Kasumi-1 (cell line): ENCODE measurements around the gene TMEM33.

Experiments used
- DNase-seq, 2 experiments: peaks; one replicate each; lab custom pipeline; 2025; lab: John Stamatoyannopoulos, UW

TMEM33 gene

GRCh38 chr4:41939016-41939626, 3.9 kb downstream of the TMEM33 start:
- no peak for DNase-seq

GRCh38 chr4:41940834-41941233, 5.6 kb downstream of the TMEM33 start:
- no peak for DNase-seq

DNA sequence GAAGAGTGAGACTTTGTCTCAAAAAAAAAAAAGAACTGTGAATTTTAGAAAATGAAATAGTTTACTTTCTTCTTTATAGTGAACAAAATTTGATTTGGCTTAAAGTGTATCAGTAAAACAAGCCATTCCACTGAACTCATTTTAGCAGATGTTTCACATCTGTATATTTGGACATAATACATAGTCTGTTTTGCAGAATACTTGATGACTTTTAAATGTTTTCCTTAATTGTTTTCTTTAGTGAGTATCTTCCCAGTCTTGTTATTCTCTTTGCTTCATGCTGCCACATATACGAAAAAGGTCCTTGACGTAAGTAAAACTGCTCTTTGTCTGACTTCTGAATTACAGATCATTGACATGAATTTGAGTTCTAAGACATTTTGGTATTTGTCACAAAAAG, 8.3 kb downstream of the TMEM33 start:
- DNase-seq, result no peak

- DNase-seq, result no peak
These were observed 8.9 kb downstream of the TMEM33 start for GRCh38 chr4:41944089-41944488.

GRCh38 chr4:41949531-41949930, 14.3 kb downstream of the TMEM33 start:
- no peak for DNase-seq

DNA sequence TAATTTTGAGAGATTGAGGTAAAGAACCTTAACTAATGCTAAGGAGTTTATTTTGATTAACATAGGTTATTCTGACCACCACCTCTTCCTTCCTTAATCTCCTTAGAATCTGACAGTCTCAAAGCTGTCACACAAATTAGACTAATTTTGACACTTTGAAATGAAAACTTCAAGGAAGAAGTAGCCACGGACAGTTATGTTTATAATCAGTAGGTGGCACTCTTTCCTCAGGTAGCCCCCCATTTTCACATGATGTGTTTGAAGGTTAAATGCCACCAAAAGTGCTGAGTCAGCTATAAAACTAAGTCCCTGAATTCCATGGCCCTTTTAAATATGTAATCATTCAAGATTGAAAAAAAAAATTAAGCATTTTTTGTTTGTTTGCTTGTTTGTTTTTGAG, 22.4 kb downstream of the TMEM33 start:
- DNase-seq, result peak; percentile 69 to 71

DNA sequence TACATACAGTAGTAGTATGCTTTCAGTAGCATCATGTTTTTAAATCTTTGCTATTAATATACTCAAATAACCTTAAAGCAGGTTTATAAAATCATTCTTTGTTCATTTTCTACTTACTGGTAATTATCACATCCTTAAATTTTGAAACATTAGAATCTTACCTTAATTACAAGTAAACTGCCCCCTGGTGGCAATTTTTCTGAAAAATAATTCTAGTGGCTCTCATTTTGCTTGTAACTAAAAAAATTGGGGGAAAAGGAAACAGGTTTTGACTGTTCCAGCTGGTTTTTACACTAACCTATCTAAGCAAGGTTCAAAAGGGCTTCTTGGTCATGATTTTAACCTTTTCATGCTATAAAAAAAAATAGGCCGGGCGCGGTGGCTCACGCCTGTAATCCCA, 27.9 kb downstream of the TMEM33 start:
- DNase-seq, result peak; percentile 31 to 53

GRCh38 chr4:41964401-41964800, 29.2 kb downstream of the TMEM33 start:
- no peak for DNase-seq

DNA sequence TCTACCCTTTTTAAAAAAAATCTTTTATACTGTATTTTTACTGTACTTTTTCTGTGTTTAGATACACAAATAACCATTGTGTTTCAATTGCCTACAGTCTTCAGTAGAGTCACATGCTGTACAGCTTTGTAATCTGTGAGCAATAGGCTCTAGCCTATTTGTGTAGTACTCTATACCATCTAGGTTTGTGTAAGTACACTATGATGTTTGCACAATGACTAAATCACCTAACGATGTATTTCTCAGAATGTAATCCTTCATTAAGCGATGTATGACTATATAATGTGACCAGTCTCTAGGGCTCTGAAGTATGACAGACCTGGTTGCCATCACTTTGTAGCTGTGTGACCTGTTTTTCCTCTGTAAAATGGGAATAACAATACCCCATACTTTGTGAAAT, 32.2 kb downstream of the TMEM33 start:
- no peak for DNase-seq

GRCh38 chr4:41969671-41970070, 34.4 kb downstream of the TMEM33 start:
- peak in 1 of 2 experiments; percentile 22 for DNase-seq

DNA sequence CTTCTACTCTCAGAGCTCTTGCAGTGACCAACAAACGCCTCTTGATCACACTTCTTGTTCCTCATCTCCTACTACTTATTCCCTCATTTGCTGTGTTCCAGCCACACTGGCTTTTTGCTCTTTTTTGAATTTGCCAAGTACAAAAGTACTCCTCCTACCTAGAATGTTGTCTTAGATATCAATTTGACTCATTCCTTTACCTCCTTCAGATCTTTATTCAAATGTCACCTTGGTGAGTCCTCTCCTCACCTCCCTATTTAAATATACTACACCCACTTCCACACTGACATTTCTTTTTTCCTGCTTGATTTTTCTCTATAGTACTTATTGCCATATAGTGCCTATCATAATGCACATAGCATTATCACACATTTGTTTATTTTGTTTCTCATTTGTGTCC, 40.1 kb downstream of the TMEM33 start:
- no peak for DNase-seq

DNA sequence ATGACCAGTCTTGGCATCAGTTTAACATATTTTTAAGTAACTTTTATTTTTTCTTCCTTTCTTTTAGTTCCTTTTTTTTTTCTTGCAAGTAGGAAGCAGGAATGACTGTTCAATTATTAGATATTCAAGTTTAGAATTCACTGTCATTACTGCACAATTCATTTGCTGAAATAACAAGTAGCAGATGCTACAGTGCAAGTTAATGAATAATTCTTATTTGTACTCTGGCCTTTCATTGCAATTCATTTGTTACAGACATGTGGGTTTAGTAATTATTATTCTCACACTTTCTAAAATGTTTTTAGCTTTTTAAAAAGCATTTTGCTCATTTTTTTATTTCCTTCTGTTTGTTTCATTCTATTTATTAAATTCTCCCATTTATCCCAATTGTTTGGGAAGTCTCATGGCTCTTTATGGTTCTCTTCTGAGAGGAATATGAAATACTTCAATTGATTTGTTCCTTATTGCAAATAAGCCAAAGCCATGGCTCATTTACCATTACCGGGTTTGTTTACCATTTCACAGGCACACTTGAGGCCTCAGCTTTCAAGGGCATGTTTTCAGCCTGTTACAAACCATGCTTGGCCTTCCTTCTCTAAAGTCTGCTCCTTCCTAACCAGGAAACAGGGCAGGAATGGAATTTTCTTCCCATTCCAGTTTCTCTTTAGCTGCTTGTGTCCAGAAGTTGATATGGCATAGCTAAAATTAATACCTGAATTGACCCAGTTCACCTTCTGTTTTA, 41.7 kb downstream of the TMEM33 start:
- no peak for DNase-seq

DNA sequence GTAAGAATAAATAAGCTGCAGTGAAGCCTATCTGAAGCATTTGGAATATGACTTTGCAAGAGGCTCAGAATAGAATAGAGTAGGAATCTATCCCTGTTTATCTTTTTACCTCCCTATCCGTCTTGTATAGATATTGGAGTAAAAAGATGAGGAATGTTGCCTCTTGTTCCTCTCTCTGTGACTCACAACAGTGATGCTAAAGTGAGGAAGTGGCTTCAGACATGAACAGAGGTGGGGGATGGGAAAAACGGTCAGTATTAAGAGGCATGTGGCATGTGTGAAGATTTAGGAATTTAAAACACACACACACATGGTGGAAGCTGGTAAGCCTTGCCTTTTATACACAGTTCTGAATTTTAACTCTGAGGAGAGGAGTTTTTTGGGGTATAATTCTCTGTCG, 42.5 kb downstream of the TMEM33 start:
- peak; percentile 42 to 47 for DNase-seq

GRCh38 chr4:41981456-41981855, 46.2 kb downstream of the TMEM33 start, which contains the start of gene DCAF4L1:
Gene DCAF4L1, plus strand, starts transcription at chr4:41981756. Its CDS starts 37 bp downstream, at chr4:41981793.
- DNase-seq, result no peak

- DNase-seq, result no peak
These were observed 47.5 kb downstream of the TMEM33 start for GRCh38 chr4:41982716-41983115.

DNA sequence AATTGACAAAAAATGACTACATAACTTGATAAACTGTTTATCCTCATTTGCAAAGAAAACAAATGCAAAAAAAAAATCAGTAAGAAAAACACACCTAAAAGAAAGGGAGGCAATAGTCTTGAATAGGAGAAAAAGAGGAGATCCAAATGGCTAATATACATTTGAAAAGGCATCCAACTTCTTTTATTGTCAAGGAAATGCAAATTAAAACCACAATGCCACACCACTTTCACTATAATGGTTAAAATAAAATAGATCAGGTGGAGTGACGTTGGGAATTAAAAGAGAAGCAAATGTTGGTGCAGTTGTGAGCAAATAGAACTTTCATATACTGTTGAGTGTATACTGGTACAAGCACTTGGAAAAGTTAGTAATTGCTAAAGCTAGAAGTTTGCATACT, 49.9 kb downstream of the TMEM33 start:
- no peak for DNase-seq

GRCh38 chr4:41989994-41990364, 54.8 kb downstream of the TMEM33 start:
- peak in 1 of 2 experiments; percentile 21 for DNase-seq

DNA sequence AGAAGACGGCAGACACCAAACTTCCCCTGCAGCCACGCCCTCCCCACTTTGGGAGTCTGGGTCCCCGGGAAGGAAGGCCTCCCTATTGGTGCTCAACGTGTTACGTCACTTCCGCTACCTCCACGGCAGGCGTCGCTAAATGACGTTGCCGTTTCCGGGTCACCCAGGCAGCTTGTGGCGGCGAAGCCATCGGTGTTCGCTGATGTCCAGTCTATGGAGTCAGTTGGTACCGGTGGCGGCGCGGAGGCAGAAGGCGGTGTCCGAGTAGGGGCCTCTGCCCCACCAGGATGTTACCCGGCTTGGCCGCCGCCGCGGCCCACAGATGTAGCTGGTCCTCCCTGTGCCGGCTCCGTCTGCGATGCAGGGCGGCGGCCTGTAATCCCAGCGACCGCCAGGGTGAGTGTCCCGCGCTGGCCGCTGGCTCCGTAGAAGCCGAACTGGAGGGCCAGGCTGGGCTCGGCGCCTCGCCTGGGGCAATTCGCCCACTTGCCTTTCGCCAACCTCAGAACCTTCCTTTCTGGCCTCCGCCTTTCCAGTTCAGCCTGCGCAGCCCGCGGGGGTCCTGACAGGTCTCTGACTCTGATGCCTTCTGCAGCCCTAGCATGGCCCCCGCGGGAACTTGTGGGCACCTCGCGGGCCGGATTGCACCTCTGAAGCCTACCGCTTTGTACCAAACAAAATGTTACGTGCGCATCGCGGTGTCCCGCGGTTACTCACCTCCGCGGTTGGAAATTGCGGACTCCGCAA, 55.3 kb downstream of the TMEM33 start, which contains the start of gene SLC30A9:
Gene SLC30A9 (plus strand): TSS at position 166 of the 747 bp plus-strand sequence. CDS start 122 bp downstream, at position 288.
- peak; percentile 92 to 93 for DNase-seq

DNA sequence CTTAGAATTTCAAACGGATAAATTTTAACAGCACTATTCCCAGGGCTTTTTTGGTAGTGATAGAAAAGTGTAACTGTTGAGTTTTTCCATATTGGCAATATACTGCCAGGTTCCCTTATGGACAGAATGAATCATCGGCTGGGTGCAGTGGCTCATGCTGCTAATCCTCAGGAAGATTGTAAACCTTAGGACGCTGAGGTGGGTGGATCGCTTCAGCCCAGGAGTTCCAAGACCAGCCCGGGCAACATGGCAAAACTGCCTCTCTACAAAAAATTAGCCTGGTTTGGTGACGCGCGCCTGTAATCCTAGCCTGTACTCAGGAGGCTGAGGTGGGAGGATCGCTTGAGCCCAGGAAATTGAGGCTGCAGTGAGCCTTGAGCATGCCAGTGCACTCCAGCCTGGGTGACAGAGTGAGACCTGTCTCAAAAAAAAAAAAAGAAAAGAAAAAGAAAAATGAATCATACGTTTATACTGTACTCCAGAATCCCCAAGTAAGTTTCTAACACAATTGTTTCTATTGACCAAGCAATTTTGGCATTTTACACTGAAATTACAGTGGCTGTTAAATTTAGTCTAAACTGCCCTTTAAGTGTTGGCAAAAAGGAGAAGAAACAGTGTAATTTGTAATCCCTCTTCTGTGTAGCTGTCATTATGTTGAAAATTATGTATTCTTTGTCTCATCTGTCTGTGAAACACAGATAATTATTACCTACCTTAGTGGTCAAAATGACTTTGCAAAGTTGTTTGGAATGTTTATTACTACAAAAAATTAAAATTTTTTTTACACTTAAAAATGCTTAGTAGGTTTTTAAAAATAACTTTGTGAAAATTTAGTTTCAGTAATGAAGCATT, 56.9 kb downstream of the TMEM33 start:
- no peak for DNase-seq

DNA sequence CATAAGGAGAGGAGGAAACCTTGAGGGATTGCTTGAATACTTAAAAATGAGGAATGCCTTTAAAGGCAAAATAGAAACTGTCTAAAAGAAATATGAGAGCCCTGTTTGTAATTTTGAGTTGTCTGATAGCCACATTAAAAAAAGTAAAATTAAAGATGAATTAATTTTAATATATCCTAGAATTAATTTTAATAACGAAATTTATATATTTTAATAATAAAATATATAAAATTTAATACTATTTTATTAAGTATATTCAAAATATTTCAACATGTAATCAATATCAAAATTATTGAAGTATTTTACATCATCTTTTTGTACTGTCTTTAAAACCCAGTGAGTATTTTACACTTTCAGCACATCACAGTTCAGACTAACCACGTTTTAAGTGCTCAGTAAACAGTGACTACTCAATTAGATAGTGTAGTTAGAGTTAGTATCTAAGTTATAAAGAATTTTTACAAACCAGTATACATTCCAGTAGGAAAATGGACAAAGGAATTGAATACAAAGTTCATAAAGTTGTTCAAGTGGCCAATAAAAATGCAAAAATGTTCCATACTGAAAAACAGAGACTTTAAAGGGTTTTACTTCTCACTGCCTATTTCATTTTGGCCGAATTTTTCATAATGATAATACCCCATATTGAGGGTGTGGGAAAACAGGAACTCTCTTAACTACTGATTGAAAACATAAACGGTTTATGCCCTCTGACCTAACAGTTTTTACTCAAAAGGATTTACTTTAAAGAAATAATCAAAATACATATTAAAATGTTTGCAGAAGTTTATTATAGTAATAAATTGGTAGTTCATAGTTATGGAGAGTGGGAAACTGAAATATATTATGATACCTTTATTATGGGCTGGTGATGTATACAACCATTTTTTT, 58.0 kb downstream of the TMEM33 start:
- no peak for DNase-seq

DNA sequence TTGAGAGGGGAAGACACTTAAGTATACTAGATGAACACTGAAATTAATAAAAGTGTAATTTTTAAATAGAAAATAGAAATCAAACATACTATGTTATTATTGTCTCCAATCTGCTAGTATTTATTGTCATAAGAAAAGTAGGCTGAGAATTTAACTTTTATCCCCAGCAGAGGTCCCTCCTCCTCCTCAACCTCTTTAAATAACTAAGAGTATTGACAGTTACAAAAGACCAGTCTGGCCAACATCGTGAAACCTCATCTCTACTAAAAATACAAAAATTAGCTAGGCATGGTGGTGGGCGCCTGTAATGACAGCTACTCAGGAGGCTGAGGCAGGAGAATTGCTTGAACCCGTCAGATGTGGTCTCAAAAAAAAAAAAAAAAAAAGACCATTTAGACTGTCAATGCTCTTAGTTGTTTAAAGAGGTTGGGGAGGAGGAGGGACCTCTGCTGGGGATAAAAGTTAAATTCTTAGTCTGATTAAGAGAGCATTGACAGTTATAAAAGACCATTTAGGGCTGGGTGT, 59.3 kb downstream of the TMEM33 start:
- DNase-seq, result peak; percentile 30 to 32
